ENCODE data around the gene INO80E.

DNA sequence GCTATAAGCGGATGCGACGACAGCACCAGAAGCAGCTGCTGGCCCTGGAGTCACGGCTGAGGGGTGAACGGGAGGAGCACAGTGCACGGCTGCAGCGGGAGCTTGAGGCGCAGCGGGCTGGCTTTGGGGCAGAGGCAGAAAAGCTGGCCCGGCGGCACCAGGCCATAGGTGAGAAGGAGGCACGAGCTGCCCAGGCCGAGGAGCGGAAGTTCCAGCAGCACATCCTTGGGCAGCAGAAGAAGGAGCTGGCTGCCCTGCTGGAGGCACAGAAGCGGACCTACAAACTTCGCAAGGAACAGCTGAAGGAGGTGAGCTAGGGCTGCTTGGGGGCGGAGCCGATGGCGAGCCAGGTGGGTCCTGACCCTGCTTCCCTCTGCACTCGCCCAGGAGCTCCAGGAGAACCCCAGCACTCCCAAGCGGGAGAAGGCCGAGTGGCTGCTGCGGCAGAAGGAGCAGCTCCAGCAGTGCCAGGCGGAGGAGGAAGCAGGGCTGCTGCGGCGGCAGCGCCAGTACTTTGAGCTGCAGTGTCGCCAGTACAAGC lies 10.7 kb upstream of the INO80E start:
- TF ChIP-seq, protein P1, sequence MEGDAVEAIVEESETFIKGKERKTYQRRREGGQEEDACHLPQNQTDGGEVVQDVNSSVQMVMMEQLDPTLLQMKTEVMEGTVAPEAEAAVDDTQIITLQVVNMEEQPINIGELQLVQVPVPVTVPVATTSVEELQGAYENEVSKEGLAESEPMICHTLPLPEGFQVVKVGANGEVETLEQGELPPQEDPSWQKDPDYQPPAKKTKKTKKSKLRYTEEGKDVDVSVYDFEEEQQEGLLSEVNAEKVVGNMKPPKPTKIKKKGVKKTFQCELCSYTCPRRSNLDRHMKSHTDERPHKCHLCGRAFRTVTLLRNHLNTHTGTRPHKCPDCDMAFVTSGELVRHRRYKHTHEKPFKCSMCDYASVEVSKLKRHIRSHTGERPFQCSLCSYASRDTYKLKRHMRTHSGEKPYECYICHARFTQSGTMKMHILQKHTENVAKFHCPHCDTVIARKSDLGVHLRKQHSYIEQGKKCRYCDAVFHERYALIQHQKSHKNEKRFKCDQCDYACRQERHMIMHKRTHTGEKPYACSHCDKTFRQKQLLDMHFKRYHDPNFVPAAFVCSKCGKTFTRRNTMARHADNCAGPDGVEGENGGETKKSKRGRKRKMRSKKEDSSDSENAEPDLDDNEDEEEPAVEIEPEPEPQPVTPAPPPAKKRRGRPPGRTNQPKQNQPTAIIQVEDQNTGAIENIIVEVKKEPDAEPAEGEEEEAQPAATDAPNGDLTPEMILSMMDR (IDR thresholded peaks at IDR 0.05), result no peak
- no peak for TF ChIP-seq ZFX (IDR thresholded peaks at IDR 0.05; ENCODE audit: borderline replicate concordance)

Measured in 22Rv1 (cell line).